ENCODE measurements around the gene MACF1.

Gene MACF1

GRCh38 chr1:39270368-39270767, 65.9 kb downstream of the MACF1 start:
- no peak overlapping the region for H3K14ac ChIP-seq (ENCODE audit: low read length)
- peak in 1 of 2 donors; percentile 48 for DNase-seq

GRCh38 chr1:39272027-39272797, 67.7 kb downstream of the MACF1 start:
- Histone ChIP-seq H2AFZ (ENCODE audit: insufficient read depth, low read length, poor library complexity) (no peak overlapping the region), H2BK12ac (ENCODE audit: low read length) (no peak overlapping the region), H4K91ac (ENCODE audit: low read depth, low read length) (no peak overlapping the region), H3K14ac (ENCODE audit: low read length) (no peak overlapping the region), H3K23ac (ENCODE audit: low read length) (no peak overlapping the region), H4K8ac (ENCODE audit: low read depth, low read length) (no peak overlapping the region), H3K9ac (ENCODE audit: low read length) (no peak overlapping the region), H3K4me3 (ENCODE audit: low read depth, low read length) (no peak overlapping the region), H3K4me1 (ENCODE audit: control insufficient read depth in 1 of 2, insufficient read depth in 2 of 2, low read length in 2 of 2) (peaks cover 12 to 23% of the 10 kb centered on the region in 2 experiments), H2AK5ac (ENCODE audit: low read length) (no peak overlapping the region), H3K4me2 (ENCODE audit: low read length) (no peak overlapping the region), H2BK120ac (ENCODE audit: insufficient read depth, low read length, poor library complexity) (no peak overlapping the region), H3K18ac (ENCODE audit: low read length) (no peak overlapping the region), H3K36me3 (ENCODE audit: control insufficient read depth in 1 of 2, insufficient read depth in 2 of 2, low read length in 2 of 2) (peaks cover 2 to 7% of the 10 kb centered on the region in 2 experiments), H4K12ac (ENCODE audit: low read depth, low read length) (no peak overlapping the region), H3K4ac (ENCODE audit: low read depth, low read length) (no peak overlapping the region), H3K79me1 (ENCODE audit: low read length) (peaks cover 3% of the 10 kb centered on the region), H3K79me2 (ENCODE audit: control insufficient read depth, insufficient read depth, low read length, poor library complexity) (peaks cover 1% of the 10 kb centered on the region), H3K27ac (ENCODE audit: low read depth, low read length) (no peak overlapping the region), H3K9me3 (ENCODE audit: insufficient read depth, low read depth, low read length) (no peaks in the 10 kb centered on the region), H2BK5ac (ENCODE audit: low read depth, low read length, poor library complexity) (no peak overlapping the region), H3K27me3 (ENCODE audit: insufficient read depth, low read length) (no peaks in the 10 kb centered on the region)
- no CpG with 5 or more reads among the region's 3 CpGs for WGBS (ENCODE audit: extremely low coverage, insufficient coverage, insufficient read length)
- peak in 1 of 2 donors; percentile 56 for DNase-seq

More at GRCh38 chr1:39270368-39270767, 65.9 kb downstream of the MACF1 start:
- Histone ChIP-seq H2BK120ac (ENCODE audit: insufficient read depth, low read length, poor library complexity) (no peak overlapping the region), H4K12ac (ENCODE audit: low read depth, low read length) (no peak overlapping the region), H4K8ac (ENCODE audit: low read depth, low read length) (no peak overlapping the region), H3K4me2 (ENCODE audit: low read length) (no peak overlapping the region), H3K79me2 (ENCODE audit: control insufficient read depth, insufficient read depth, low read length, poor library complexity) (peaks cover 1% of the 10 kb centered on the region), H3K4ac (ENCODE audit: low read depth, low read length) (peak overlapping the region; percentile 21), H2AK5ac (ENCODE audit: low read length) (no peak overlapping the region), H3K23ac (ENCODE audit: low read length) (no peak overlapping the region), H2AFZ (ENCODE audit: insufficient read depth, low read length, poor library complexity) (no peak overlapping the region), H3K18ac (ENCODE audit: low read length) (no peak overlapping the region), H3K27me3 (ENCODE audit: insufficient read depth, low read length) (no peaks in the 10 kb centered on the region), H2BK12ac (ENCODE audit: low read length) (no peak overlapping the region), H3K27ac (ENCODE audit: low read depth, low read length) (no peak overlapping the region), H3K9me3 (ENCODE audit: insufficient read depth, low read depth, low read length) (no peaks in the 10 kb centered on the region), H3K79me1 (ENCODE audit: low read length) (peaks cover 3% of the 10 kb centered on the region), H2BK5ac (ENCODE audit: low read depth, low read length, poor library complexity) (no peak overlapping the region), H3K36me3 (ENCODE audit: control insufficient read depth in 1 of 2, insufficient read depth in 2 of 2, low read length in 2 of 2) (peaks cover 2 to 7% of the 10 kb centered on the region in 2 experiments), H3K9ac (ENCODE audit: low read length) (no peak overlapping the region), H4K91ac (ENCODE audit: low read depth, low read length) (no peak overlapping the region), H3K4me1 (ENCODE audit: control insufficient read depth in 1 of 2, insufficient read depth in 2 of 2, low read length in 2 of 2) (peaks cover 12 to 21% of the 10 kb centered on the region in 2 experiments), H3K4me3 (ENCODE audit: low read depth, low read length) (no peak overlapping the region)

- Histone ChIP-seq H3K14ac (ENCODE audit: low read length) (no peak overlapping the region), H4K8ac (ENCODE audit: low read depth, low read length) (no peak overlapping the region), H3K27me3 (ENCODE audit: insufficient read depth, low read length) (no peaks in the 10 kb centered on the region), H3K4me2 (ENCODE audit: low read length) (no peak overlapping the region), H4K91ac (ENCODE audit: low read depth, low read length) (no peak overlapping the region), H3K27ac (ENCODE audit: low read depth, low read length) (no peak overlapping the region), H3K36me3 (ENCODE audit: control insufficient read depth in 1 of 2, insufficient read depth in 2 of 2, low read length in 2 of 2) (peaks cover 2 to 7% of the 10 kb centered on the region in 2 experiments), H3K79me2 (ENCODE audit: control insufficient read depth, insufficient read depth, low read length, poor library complexity) (peaks cover 1% of the 10 kb centered on the region), H2BK120ac (ENCODE audit: insufficient read depth, low read length, poor library complexity) (no peak overlapping the region), H2BK5ac (ENCODE audit: low read depth, low read length, poor library complexity) (no peak overlapping the region), H3K9ac (ENCODE audit: low read length) (no peak overlapping the region), H3K4ac (ENCODE audit: low read depth, low read length) (no peak overlapping the region), H2BK12ac (ENCODE audit: low read length) (no peak overlapping the region), H3K23ac (ENCODE audit: low read length) (no peak overlapping the region), H2AK5ac (ENCODE audit: low read length) (no peak overlapping the region), H3K9me3 (ENCODE audit: insufficient read depth, low read depth, low read length) (no peaks in the 10 kb centered on the region), H4K12ac (ENCODE audit: low read depth, low read length) (no peak overlapping the region), H3K79me1 (ENCODE audit: low read length) (peaks cover 3% of the 10 kb centered on the region), H2AFZ (ENCODE audit: insufficient read depth, low read length, poor library complexity) (no peak overlapping the region), H3K4me3 (ENCODE audit: low read depth, low read length) (no peak overlapping the region), H3K18ac (ENCODE audit: low read length) (no peak overlapping the region), H3K4me1 (ENCODE audit: control insufficient read depth in 1 of 2, insufficient read depth in 2 of 2, low read length in 2 of 2) (peaks cover 12 to 23% of the 10 kb centered on the region in 2 experiments)
- peak; percentile 26 to 51 for DNase-seq
- WGBS (ENCODE audit: extremely low coverage, insufficient coverage, insufficient read length) = no CpG with 5 or more reads among the region's 13 CpGs
Observed at GRCh38 chr1:39272798-39273469, 68.4 kb downstream of the MACF1 start.

- H4K12ac ChIP-seq (ENCODE audit: low read depth, low read length) = no peak overlapping the region
- WGBS (ENCODE audit: extremely low coverage, insufficient coverage, insufficient read length) = no CpG with 5 or more reads among the region's 6 CpGs
- no peak overlapping the region for H3K9ac ChIP-seq (ENCODE audit: low read length)
Observed at GRCh38 chr1:39275836-39276507, 71.5 kb downstream of the MACF1 start.

More at GRCh38 chr1:39275836-39276507, 71.5 kb downstream of the MACF1 start:
- Histone ChIP-seq H3K4me1 (ENCODE audit: control insufficient read depth in 1 of 2, insufficient read depth in 2 of 2, low read length in 2 of 2) (peaks cover 0 to 2% of the 10 kb centered on the region in 2 experiments), H2BK5ac (ENCODE audit: low read depth, low read length, poor library complexity) (no peak overlapping the region), H3K23ac (ENCODE audit: low read length) (no peak overlapping the region), H3K79me1 (ENCODE audit: low read length) (no peaks in the 10 kb centered on the region), H3K4me3 (ENCODE audit: low read depth, low read length) (no peak overlapping the region), H2AK5ac (ENCODE audit: low read length) (no peak overlapping the region), H2BK120ac (ENCODE audit: insufficient read depth, low read length, poor library complexity) (no peak overlapping the region), H3K27ac (ENCODE audit: low read depth, low read length) (no peak overlapping the region), H2AFZ (ENCODE audit: insufficient read depth, low read length, poor library complexity) (no peak overlapping the region), H3K27me3 (ENCODE audit: insufficient read depth, low read length) (no peaks in the 10 kb centered on the region), H4K8ac (ENCODE audit: low read depth, low read length) (no peak overlapping the region), H3K9me3 (ENCODE audit: insufficient read depth, low read depth, low read length) (no peaks in the 10 kb centered on the region), H4K91ac (ENCODE audit: low read depth, low read length) (no peak overlapping the region), H3K14ac (ENCODE audit: low read length) (no peak overlapping the region), H3K36me3 (ENCODE audit: control insufficient read depth in 1 of 2, insufficient read depth in 2 of 2, low read length in 2 of 2) (no peaks in the 10 kb centered on the region), H3K4me2 (ENCODE audit: low read length) (no peak overlapping the region), H2BK12ac (ENCODE audit: low read length) (no peak overlapping the region), H3K18ac (ENCODE audit: low read length) (no peak overlapping the region), H3K79me2 (ENCODE audit: control insufficient read depth, insufficient read depth, low read length, poor library complexity) (peaks cover 1% of the 10 kb centered on the region), H3K4ac (ENCODE audit: low read depth, low read length) (no peak overlapping the region)
- no peak for DNase-seq
